Stimulated activated naive CD4-positive, alpha-beta T cell treated with Interleukin-2 at 50 U/mL for 16 hours (primary cell): Measurements from ENCODE around the gene FXYD7.

Source experiments
- DNase-seq: peaks from one replicate; lab custom pipeline; 2025; lab: John Stamatoyannopoulos, UW

The FXYD7 gene

DNA sequence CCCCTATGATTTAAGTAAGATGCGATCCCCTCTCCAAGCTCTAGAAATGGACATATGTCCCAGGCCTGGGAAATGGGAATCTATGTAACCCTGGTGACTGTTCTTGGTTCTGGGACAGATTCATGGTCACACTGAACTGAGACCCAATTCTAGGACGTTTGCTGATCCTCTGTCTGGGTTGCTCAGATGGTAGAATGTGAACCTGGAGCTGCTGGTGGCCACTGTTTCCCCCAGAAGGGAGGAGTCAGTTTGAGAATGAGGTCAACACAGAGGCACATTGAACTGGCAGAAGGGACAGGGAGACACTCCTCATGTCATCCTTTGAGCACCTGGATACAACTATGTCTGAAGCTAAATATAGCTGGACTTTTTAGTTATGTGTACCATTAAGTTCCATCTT lies 56.4 kb downstream of the FXYD7 start:
- no peak for DNase-seq

DNA sequence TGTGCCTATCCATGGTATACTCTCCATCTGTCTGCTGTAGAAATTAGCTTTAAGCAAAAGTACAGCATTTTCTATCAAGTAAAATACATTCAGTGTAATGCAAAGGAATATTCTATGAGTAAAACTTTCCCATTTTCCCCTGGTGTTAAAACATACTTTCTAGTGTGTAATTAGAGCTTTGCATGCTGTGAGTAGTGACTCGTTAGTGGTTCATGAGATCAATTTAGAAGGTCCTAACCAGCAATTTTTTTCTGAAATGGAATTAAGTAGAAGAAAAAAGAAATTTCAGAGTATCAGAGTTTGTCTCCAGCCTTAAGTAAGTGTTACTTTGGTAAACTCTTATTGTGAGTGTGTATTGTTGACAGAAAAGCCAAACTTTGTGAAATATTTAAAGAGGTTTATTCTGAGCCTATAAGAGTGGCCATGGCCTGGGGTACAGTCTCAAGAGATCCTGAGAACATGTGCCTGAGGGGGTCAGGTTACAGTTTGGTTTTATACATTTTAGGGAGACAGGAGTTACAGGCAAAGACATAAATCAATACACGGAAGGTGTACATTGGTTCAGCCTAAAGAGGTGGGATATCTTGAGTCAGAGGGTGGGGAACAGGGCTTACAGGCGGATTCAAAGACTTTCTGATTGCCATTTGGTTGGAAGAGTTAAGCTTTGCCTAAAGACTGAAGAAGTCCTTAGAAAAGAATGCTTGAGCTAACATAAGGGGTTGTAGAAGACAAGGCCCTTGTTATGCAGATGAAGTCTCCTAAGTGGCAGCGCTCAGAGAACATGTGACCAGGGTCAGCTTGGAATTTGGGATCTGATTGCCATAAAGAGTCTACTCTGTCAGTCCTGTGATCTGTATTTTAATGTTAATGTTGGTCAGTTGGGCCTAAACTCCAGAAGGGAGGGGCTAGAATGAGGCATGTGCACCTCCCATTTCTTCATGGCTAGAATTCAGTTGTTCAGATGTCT lies 60.0 kb downstream of the FXYD7 start:
- DNase-seq, result no peak
